CD4-positive, alpha-beta T cell treated with Interleukin-2 at 100 ng/mL for 4 hours (primary cell): ENCODE measurements around the gene SMAD5.

Experiments
- DNase-seq: peaks from one replicate; pipeline ENCODE4 v3.0.0-alpha.2; 2020; ENCODE audit warnings: low spot score

SMAD5 gene

DNA sequence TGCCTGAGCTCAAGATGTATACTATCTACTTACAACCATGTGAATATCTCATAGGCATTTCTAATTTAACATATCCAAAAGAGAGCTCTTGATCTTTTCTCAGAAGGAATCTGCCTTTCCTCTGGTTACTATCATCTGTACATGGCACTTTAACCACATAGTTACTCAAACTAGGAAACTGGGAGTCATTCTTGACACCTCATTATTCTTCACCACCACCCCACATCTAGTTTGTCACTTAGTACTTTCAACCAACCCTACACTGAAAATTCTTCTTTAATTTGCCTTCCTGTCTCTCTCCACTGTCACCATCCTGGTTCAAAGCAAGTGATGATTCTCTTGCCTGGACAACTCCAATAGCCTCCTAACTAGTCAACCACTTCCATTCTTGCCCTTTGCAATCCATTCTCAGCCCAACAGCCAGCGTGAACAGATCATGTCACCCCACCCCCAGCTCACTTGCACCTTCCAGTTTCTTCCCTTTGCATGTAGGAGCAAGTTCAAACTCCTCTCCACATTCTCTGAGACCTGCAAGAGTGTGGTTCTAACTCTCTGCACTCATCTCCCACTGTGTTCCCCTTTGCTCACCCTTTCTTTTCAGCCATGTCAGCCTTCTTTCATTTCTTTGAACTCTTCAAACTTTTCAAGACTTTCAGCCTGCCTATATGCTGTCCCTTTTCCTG, 17.3 kb upstream of the SMAD5 start:
- no peak for DNase-seq

DNA sequence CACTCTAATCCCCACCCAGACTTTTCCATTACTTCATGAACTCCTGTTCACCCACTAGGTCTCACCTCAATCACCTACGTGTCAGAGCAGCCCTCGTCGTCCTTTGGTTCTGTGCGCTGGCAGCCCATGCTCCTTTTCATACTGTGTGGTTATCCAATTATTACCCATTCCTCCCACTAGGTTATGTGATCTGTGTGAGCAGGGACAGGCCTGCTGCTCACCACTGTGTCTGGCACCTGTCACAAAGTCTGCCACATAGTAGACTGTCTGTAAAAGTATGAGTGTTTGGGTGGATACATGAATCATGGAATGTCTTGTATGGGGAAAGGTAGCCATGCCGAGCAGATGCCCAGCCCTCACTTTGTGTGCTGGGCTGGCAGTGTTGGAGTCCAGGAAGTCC, 12.1 kb upstream of the SMAD5 start:
- DNase-seq, result no peak

DNA sequence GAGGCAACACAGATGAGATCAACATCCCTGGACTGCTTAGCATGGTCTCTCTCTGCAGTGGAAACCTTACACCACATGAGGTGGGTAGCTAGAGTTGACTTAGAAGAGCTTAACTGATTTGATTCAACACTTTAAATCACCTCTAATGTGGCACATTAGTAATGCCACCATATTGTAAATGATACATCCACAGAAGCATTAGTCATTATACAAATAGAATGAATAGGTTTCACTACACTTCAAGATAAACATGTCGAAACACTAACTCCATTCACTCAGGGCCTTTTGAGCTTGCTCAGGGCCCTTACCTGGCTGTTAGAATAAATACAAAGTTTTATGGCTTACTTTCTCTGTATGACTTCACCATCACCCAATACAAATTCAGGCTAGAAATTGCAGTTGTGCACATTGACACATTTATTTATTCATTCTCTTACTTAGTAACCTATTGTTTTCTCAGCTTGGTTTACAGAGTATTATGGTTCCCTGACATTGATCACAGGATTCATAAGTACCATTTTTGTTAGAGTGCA, 9.3 kb upstream of the SMAD5 start:
- DNase-seq, result no peak

DNA sequence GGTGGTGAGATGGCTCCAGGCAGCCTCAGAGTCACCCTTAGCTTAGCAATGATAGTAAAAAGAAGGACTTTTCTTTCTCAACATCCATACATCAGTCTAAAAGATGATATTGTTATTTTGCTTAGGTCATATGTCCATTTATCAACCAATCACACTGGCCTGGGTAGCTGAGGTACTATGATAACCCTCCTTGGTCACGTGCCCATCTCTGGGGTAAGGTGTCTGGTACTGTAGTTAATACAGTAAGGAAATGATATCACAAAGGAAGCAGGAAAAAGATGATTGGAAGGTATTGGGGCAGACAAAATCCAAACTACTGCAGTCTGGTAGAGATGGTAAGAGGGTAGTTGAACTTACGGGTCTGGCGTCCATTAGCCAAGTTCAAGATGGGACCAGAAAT, 5.1 kb upstream of the SMAD5 start:
- DNase-seq, result no peak

DNA sequence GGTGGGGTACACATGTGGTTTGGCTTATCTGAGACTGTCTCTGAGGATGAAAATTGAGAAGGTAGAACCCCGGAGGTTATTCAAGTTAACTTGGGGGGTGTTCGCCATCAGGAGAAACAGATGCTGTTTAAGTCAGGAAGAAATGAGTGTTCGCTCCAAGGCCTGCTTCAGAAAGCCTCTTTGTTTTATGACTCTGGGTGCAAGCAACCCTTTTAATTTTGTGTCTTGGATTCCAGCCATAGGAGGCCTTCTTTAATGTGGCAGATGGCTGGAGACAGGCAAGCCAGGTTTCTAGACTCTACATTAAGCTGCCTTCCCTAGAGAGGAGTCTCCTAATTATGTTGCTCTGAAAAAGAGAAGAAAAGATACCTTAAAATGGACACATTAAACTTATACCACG, 4.2 kb upstream of the SMAD5 start:
- no peak for DNase-seq

DNA sequence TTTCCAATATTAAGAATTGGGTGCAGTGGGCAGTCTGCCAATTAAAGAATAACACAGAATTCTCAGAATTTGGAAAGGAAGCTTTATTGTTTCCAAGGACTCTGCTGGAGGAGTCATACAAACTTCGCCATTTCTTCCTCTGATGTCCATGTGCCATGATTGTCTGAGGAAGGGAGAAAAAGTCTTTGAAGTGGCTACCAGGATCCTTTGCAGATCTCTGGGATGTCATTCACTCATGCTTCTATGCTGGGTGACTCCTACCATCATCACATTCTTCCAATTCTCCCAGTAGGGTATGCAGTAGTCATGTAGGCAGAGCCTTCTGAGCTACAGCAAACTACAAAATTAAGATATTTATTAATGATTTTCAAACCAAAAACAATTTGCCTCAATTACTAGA, 3.2 kb upstream of the SMAD5 start:
- DNase-seq, result no peak

DNA sequence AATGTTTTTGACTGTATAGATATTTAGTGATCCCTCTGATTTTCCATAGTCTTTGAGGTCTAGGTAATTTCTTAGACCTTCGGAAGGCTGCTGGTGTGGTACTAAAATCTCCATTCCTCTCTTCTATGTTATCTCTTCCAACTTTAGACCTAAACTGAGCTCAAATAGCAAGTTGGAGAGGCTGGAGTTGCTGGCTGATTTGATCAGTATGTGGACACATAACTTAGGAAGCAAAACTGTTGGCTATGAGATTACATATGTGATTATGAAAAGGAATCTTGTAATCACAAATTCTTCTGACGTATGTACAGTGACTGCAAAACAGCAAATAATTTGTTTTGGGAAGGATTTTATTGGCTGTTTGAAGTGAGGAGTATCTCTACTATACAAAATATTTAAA, 2.1 kb upstream of the SMAD5 start:
- DNase-seq, result no peak

DNA sequence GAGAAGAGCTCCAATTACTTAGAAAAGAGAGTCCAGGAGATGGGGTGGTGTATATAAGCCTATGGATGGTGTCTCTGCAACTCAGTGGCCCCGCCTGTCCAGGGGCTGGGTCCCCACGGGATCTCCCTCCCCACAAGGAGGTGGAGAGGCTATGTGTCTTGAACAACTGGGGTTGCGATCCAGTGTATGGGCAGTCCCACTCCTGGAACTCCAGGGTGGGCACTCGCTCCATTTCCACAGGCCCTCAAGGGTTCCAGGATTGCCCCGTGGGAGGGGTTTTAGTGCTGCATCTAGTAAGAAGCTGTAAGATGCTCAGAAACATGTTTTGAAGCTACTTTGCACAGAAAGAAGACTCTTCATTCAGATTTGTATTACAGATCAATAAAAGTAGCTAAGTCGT, 558 bp upstream of the SMAD5 start:
- DNase-seq, result no peak

DNA sequence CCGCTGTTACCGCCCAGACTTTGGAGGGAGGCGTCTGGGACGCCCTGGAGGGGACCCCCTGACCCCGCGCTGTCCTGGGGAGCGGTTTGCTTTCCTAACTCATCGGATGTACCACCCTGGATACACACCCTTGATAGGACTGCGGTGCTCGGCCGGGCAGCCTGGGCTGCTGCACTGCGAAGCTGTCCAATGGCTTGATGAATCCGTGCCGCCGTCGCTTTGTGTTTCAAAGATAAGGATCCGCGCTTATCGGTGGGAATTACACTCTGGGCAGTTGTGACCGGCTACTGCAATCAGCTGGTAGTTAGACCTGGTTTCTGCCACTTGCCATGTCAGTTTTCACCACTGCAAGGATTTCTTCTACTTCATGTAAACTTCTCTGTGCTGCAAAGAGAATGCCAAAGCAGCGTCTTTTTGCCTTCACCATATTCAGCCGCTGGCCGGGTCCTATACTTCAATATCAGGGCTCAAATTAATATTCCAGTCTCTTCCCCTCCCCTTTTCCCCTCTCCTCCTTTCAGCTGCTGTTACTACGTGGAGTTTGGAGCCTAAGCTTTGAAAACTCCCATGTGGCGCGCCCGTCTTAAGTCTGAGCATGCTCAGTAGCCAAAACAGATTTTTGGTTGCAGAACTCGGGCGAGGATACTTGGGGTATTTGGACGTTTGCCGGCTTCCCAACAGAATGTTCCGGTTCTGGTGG, 727 bp downstream of the SMAD5 start:
- DNase-seq, result peak; percentile 35

DNA sequence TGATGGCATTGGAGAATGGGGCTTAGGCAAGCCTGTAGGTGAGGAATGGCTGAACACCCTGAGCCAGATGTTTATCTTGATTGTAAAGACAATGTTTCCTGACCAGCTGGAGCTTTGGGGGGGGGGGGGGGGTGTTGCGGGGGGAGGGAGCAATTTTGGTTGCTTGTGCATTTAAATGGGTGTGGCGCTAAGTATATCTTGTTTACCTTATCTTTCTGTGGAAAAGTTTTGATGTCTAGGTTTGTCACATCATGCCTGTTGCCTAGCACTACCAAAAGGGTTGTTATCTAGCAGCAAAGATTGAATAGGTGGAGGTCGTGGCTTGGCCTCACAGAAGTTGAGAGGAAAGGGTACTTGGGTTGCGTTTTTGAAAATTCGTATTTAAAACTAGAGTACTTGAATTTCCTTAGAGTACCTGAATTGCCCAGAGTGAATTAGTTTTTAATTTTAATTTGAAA, 1.3 kb downstream of the SMAD5 start:
- peak; percentile 38 for DNase-seq

DNA sequence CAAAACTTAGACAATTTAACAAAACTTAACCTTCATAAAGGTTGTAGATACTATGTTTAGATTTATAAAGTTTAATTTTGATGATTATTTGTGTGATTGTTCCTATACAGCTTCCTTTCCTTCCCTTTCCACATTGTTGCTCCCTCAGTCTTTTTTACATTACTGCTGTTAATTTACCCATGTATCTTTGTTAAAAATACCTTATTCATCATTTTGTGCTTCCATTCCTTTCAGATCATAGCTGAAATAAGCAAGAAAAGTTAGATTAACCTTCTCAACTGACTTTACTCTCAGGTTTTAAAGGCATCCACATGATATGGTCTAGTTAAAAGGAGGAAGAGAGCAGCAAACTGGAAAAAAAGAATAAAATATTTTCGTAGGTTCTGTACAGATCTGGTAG, 2.0 kb downstream of the SMAD5 start:
- no peak for DNase-seq

DNA sequence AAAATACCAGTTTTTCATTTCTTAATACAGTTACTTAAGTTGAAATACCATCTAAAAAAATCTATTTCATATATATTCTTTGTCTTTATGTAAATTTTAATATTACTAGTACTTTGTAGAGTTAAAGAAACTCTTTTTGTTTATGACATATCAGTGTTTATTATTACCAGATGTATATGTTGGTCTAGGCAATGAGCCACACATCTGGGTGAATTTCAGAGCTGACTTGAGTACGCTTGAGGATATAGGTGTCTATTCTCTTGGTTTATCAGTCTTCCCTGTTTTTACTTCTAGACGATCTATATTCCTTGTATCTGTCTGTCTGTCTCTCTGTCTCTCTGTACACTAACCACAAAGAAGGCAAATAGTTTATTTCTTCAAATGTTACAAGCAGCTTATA, 2.9 kb downstream of the SMAD5 start:
- no peak for DNase-seq

DNA sequence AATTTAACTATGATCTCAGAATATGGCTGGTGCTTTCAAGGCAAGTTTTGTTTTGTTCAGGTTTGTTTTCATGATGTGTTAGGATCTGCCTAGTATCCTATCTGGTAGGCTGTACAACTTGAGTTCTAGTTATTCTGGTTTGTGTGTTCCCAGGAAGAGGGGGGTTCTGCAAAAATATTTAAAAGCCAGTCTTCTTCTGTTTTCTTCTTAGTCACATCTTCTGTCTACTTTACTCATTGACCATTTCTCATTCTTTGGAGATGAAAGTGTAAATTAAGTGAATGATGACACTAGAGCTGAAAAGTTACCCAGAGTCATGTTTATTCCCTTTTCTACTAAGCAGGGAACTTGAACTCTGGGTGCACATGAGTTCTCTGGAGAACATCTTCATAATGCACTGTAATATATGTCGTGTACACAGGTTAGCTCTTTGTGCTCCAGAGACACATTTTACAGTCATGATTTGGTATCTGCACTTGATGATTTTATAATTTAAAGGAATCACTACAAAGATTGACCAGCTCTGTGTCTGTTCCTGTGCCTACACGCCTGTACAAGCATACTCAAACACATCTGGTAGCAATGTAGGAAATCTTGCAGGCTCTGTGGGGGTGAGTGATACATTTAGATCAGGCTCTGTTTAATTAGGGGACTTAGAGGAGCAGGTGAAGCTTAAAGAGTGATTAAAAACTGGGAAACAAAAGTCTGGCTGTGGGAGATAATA, 5.0 kb downstream of the SMAD5 start:
- DNase-seq, result no peak

DNA sequence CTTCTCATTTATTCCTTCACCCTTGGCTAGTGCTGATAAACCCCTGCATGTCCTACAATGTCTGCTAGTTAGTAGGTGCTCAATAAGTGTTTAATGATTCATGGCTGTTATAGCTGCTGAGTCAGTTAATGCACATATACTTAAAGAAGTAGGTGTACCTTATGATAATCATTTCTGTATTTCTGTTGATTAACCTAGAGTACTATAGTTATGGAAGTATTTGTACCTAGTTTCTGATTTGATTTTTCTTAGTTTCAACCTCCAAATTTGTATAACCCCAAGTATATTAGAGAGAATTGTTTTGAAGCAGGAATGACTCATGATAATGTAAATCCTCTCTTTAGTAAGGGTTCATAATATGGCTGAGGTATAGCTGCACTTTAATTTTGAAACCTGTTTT, 8.9 kb downstream of the SMAD5 start:
- DNase-seq, result no peak

DNA sequence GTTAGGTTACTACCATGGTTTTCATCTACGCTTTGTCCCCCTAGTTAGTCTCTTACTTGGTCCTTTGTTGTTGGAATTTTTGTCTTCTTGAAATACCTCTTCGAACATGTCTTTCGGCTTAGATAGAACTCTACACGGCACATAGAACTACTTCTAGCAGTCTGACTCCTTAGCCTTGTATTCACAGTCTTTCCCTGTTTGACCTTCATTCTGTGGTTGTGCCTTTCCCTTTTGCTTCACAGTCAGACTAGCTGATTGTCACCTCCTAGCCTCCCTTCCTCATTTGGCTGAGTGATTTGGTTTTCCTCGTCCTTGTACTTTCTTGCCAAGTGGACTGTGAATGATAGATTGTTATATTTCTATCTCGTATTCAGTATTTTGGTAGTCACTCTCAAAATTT, 10.7 kb downstream of the SMAD5 start:
- DNase-seq, result no peak

DNA sequence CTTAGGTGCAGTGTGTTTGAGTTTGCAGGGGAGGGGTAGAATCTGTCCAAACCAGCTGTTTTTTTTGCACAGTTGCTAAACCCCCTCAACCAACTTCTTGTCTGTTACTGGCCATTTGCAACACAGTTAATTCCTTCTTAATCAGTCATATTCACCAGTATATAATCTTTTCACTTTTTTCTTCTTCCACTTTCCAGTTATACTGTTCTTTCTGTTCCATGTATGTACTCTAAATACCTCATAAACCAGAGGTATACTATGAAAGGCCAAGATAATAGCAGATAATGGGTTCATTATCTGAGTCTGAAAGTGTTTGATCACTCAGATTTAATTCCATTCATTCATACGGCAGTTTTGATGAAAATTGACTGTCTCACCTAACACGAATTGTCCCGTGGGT, 11.1 kb downstream of the SMAD5 start:
- no peak for DNase-seq

DNA sequence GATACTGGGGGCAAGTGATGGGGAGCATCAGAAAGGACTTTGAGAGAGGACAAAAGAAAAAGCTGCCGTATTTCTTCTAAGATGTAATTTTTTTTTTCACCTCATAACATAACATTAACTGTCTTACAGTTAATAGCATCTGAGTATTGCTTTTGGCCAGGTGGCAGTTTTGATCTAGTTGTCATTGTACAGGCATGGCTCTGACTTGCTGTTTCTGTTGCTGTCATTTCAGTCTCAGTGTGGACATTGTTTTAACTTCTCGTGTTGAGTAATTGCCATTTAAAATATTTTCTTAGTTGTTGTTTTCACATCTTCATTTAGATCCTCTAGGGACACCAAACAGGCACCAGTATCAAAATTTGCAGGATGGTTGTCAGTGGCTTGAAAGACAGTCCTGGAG, 12.4 kb downstream of the SMAD5 start:
- no peak for DNase-seq

DNA sequence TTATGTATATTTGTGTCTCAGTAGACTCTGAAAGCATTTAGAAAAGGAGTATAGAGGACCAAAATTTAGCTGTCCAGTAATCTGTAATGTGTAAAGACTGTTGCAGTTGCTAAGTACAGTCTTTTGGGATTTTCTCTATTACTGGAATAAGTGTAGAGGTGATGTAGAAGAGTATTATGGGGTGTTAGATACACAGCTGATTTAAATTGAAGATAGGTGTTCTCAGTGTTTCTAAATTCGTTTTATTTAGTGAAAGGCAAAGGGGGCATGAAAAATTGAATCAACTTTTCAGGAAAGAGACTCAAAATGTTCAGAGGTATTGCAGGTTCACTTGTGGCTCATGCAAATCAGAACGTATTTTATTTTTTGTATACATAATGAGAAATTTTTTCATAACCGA, 13.6 kb downstream of the SMAD5 start:
- no peak for DNase-seq

DNA sequence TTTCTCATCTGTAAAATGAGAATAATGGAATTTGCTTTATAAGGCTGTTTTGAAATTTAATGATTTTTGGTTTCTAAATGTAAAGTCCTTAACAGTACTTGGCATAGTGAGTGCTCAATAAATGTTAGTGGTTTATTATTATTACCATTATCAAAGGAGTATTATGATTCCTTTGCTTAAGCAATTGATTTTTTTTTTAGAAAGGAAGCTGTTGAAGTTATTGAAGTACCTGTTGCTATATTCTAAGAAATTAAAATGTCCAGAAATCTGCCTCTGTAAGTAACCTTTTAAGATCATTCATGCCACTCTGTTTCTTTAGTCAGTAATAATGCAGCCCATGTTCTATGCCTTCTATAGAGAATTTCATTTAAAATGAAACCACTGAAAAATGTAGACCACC, 15.0 kb downstream of the SMAD5 start:
- DNase-seq, result no peak

DNA sequence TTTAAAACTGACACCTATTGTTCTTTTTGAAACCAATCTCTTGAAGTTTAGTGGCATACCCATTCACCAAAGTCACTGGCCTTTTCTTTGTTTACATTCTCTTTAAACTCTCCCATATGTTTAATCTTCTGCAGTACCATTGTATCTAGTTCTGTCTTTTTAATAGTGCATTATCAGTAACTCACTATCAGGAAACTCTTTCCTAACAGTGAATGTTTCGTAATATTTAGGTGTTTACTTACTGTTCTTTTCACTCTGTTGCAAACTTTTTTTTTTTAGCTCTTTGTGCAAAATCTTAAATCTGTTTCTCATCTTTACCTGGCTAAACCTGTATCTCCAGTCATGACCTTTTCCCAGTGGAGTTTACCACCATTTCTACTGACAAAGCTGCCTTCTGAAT, 17.2 kb downstream of the SMAD5 start:
- DNase-seq, result no peak

DNA sequence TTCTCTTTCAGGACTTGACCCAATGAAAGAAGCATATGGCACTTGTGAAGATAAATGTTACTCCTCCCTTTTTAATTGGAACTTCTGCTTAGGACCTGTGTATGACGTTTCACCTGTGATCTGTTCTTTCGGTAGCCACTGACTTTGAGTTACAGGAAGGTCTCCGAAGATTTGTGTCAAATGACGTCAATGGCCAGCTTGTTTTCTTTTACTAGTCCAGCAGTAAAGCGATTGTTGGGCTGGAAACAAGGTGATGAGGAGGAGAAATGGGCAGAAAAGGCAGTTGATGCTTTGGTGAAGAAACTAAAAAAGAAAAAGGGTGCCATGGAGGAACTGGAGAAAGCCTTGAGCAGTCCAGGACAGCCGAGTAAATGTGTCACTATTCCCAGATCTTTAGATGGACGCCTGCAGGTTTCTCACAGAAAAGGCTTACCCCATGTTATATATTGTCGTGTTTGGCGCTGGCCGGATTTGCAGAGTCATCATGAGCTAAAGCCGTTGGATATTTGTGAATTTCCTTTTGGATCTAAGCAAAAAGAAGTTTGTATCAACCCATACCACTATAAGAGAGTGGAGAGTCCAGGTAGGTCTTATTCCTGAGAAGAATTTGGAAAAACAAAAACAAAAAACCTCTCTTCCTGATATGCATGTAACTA, 21.1 kb downstream of the SMAD5 start:
- no peak for DNase-seq

DNA sequence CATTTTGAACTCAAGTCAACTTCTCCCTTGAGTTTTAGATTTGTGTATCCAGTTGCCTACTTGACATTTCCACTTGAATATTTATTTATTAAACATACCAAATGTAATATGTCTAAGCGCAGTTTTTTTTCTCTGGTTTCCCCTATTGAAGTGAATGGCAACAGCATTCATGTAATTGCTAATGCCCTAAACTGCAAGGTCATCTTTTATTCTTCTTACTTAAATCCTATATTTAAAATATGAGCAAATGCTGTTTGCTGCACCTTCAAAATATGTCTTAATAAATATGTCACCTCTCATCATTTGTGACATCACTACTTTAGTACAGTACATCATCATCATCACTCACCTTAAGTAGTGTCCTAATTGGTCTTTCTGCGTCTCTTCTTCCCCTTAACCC, 22.4 kb downstream of the SMAD5 start:
- DNase-seq, result no peak

DNA sequence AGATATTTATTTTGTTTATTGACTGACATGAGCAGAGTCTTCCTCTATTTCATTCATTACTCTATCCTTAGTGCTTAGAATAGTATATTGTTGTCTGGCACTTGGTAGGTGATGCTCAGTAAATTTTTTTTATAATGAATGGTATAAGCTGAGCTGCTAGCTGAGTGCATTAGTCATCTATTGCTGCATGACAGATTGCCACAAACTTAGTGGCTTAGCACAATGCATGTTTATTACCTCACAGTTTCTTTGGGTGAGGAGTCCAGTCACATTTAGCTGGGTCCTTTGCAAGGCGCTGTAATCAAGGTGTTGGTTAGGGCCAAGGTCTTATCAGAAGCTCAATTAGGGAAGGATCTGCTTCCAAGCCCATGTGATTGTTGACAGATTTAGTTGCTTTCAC, 23.1 kb downstream of the SMAD5 start:
- DNase-seq, result no peak
